K562 (cell line): ENCODE results near the gene TEP1. TPM values are rescaled to one million over a fixed set of nuclear protein-coding genes. Genes with fewer than 3 reads are reported as not detected.

Source experiments
- CBX8 ChIP-seq: fragments of 200-600 bp; sonication (generic); IDR thresholded peaks from 2 replicates; pipeline ENCODE4 v1.6.1; 2012; ENCODE audit warnings: borderline replicate concordance, mixed run types, low read depth, mild to moderate bottlenecking, moderate library complexity, mixed read lengths, low read length, control low read depth, inconsistent platforms; ENCODE audit not compliant: poor library complexity, severe bottlenecking; ENCODE audit errors: extremely low read depth
- CXXC5 ChIP-seq: fragments of 250-450 bp; sonication (Bioruptor Pico); IDR thresholded peaks from 2 replicates; pipeline ENCODE4 v1.8.0; 2022; ENCODE audit warnings: inconsistent platforms, mild to moderate bottlenecking, moderate library complexity
- ETS1 ChIP-seq: conservative IDR thresholded peaks from 2 replicates; pipeline ENCODE4 v1.6.1; 2011; ENCODE audit warnings: low read depth, mild to moderate bottlenecking, low read length; ENCODE audit not compliant: control insufficient read depth
- GABPB2 ChIP-seq: fragments of 250-450 bp; sonication (Bioruptor Pico); conservative IDR thresholded peaks from 2 replicates; pipeline ENCODE4 v1.5.1; 2021; ENCODE audit warnings: mild to moderate bottlenecking
- HMGN3 ChIP-seq: IDR thresholded peaks from 2 replicates; pipeline ENCODE4 v1.6.1; 2011; ENCODE audit warnings: borderline replicate concordance, low read depth, mild to moderate bottlenecking, mixed read lengths, low read length; ENCODE audit not compliant: insufficient read length; ENCODE audit errors: extremely low read depth
- HNRNPL ChIP-seq: fragments of 200-400 bp; formaldehyde crosslinking; IDR thresholded peaks from 2 replicates; pipeline ENCODE4 v1.6.1; 2017; ENCODE audit warnings: low read depth, mild to moderate bottlenecking, low read length
- POLR2B ChIP-seq: fragments of 450-650 bp; IDR thresholded peaks from 2 replicates; pipeline ENCODE4 v1.6.1; 2018; ENCODE audit warnings: low read depth; ENCODE audit not compliant: partially characterized antibody
- RBM14 ChIP-seq: fragments of 200-400 bp; formaldehyde crosslinking; IDR thresholded peaks from 2 replicates; pipeline ENCODE4 v1.6.1; 2018; ENCODE audit warnings: low read depth, mild to moderate bottlenecking, low read length, moderate library complexity, borderline replicate concordance; ENCODE audit not compliant: insufficient read depth
- RBM22 ChIP-seq: fragments of 200-400 bp; formaldehyde crosslinking; IDR thresholded peaks from 2 replicates; pipeline ENCODE4 v1.6.1; 2018; ENCODE audit warnings: low read length, low read depth; ENCODE audit not compliant: poor library complexity, severe bottlenecking
- SRSF1 ChIP-seq: fragments of 200-400 bp; formaldehyde crosslinking; IDR thresholded peaks from 2 replicates; pipeline ENCODE4 v1.6.1; 2017; ENCODE audit warnings: mild to moderate bottlenecking, low read depth, low read length, moderate library complexity
- ZNF280A ChIP-seq: fragments of 450-650 bp; IDR thresholded peaks from 2 replicates; pipeline ENCODE4 v1.6.1; 2018; ENCODE audit warnings: mild to moderate bottlenecking, low read depth; ENCODE audit not compliant: partially characterized antibody
- polyA plus RNA-seq, 8 experiments: library from polyadenylated mRNA; depleted of rRNA in 4 of 8; stranded (reverse) in 5 of 8; unstranded in 3 of 8; fragments of >200 nt; fragmentation: Nextera tagmentation in 2 of 8; fragmentation: Illumina TruSeq in 1 of 8; extraction: Ambion mirVana in 2 of 8; extraction: Trizol in 1 of 8; gene quantifications; 2 replicates each; pipeline versions ENCODE4 v1.2.1 to v1.2.3, GENCODE V29; 2011 to 2014; ENCODE audit warnings: inconsistent platforms in 1 of 8, missing spikeins in 1 of 8
- total RNA-seq, 7 experiments: library from RNA; depleted of rRNA in 6 of 7; stranded (reverse); fragments of >200 nt in 6 of 7; fragmentation: Illumina TruSeq in 2 of 7; extraction: Trizol in 2 of 7; gene quantifications; 2 replicates each; pipeline versions ENCODE4 v1.2.1 to v1.2.3, GENCODE V29; 2011 to 2021; ENCODE audit warnings: low replicate concordance in 1 of 7
- TF ChIP-seq, protein P1 (sequence below): fragments of 450-650 bp; formaldehyde crosslinking; IDR thresholded peaks from 2 replicates; pipeline ENCODE4 v1.4.0; 2022; ENCODE audit warnings: missing genetic modification characterization
- TF ChIP-seq, protein P2 (sequence below): fragments of 450-650 bp; IDR thresholded peaks from 2 replicates; pipeline ENCODE4 v1.7.0; 2016; ENCODE audit warnings: borderline replicate concordance
- TF ChIP-seq, protein P3 (sequence below): fragments of 450-650 bp; IDR thresholded peaks from 2 replicates; pipeline ENCODE4 v1.6.1; 2016; ENCODE audit warnings: borderline replicate concordance

The TEP1 gene
- total and polyA plus RNA-seq, 9 of the 15 experiments (the other 6 are each of a cell fraction or from before 2014, with no cell fraction given), result 1.0 to 12.2 (median 7.1) TPM

GRCh38 chr14:20412876-20413743 lies at the start of gene TEP1 (continued):
- no peak for TF ChIP-seq RBM14
- no peak for TF ChIP-seq ZNF280A
- no peak for TF ChIP-seq RBM22
- TF ChIP-seq CBX8, result no peak
- TF ChIP-seq ETS1, result no peak
- TF ChIP-seq HNRNPL, result peak; percentile 82; the same call in 1 of the 2 replicates
- TF ChIP-seq POLR2B, result peak; percentile 72
- TF ChIP-seq CXXC5, result peak; percentile 65; the same call in 1 of the 2 replicates
- TF ChIP-seq, protein P1, sequence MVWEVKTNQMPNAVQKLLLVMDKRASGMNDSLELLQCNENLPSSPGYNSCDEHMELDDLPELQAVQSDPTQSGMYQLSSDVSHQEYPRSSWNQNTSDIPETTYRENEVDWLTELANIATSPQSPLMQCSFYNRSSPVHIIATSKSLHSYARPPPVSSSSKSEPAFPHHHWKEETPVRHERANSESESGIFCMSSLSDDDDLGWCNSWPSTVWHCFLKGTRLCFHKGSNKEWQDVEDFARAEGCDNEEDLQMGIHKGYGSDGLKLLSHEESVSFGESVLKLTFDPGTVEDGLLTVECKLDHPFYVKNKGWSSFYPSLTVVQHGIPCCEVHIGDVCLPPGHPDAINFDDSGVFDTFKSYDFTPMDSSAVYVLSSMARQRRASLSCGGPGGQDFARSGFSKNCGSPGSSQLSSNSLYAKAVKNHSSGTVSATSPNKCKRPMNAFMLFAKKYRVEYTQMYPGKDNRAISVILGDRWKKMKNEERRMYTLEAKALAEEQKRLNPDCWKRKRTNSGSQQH, result 0 out of 2 replicates have a peak, but pooled peaks have one; percentile 18
- no peak for TF ChIP-seq GABPB2 (CRISPR knock-in tag)
- TF ChIP-seq, protein P2, sequence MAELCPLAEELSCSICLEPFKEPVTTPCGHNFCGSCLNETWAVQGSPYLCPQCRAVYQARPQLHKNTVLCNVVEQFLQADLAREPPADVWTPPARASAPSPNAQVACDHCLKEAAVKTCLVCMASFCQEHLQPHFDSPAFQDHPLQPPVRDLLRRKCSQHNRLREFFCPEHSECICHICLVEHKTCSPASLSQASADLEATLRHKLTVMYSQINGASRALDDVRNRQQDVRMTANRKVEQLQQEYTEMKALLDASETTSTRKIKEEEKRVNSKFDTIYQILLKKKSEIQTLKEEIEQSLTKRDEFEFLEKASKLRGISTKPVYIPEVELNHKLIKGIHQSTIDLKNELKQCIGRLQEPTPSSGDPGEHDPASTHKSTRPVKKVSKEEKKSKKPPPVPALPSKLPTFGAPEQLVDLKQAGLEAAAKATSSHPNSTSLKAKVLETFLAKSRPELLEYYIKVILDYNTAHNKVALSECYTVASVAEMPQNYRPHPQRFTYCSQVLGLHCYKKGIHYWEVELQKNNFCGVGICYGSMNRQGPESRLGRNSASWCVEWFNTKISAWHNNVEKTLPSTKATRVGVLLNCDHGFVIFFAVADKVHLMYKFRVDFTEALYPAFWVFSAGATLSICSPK, result no peak
- peak; percentile 39 for TF ChIP-seq HMGN3
- TF ChIP-seq, protein P3, sequence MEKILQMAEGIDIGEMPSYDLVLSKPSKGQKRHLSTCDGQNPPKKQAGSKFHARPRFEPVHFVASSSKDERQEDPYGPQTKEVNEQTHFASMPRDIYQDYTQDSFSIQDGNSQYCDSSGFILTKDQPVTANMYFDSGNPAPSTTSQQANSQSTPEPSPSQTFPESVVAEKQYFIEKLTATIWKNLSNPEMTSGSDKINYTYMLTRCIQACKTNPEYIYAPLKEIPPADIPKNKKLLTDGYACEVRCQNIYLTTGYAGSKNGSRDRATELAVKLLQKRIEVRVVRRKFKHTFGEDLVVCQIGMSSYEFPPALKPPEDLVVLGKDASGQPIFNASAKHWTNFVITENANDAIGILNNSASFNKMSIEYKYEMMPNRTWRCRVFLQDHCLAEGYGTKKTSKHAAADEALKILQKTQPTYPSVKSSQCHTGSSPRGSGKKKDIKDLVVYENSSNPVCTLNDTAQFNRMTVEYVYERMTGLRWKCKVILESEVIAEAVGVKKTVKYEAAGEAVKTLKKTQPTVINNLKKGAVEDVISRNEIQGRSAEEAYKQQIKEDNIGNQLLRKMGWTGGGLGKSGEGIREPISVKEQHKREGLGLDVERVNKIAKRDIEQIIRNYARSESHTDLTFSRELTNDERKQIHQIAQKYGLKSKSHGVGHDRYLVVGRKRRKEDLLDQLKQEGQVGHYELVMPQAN, result peak; percentile 48; the same call in 1 of the 2 replicates
- no peak for TF ChIP-seq SRSF1
